ENCODE data around the gene LMO1.

The LMO1 gene

GRCh38 chr11:8225589-8226036, 38.1 kb downstream of the LMO1 start:
- DNase-seq: peak; percentile 10

GRCh38 chr11:8224711-8225110, 39.0 kb downstream of the LMO1 start:
- DNase-seq: no peak

GRCh38 chr11:8224161-8224591, 39.5 kb downstream of the LMO1 start:
- DNase-seq: no peak

GRCh38 chr11:8223513-8223900, 40.2 kb downstream of the LMO1 start:
- DNase-seq: no peak

GRCh38 chr11:8222820-8223512, 40.7 kb downstream of the LMO1 start:
- DNase-seq: no peak

GRCh38 chr11:8221917-8222495, 41.7 kb downstream of the LMO1 start:
- DNase-seq: no peak

- DNase-seq: no peak
Measured at GRCh38 chr11:8221046-8221723, 42.5 kb downstream of the LMO1 start.

GRCh38 chr11:8220261-8221045, 43.2 kb downstream of the LMO1 start:
- no peak for DNase-seq

GRCh38 chr11:8219257-8220021, 44.2 kb downstream of the LMO1 start:
- DNase-seq: peak; percentile 2

- no peak for DNase-seq
Measured at GRCh38 chr11:8218840-8219239, 44.8 kb downstream of the LMO1 start.

GRCh38 chr11:8218409-8218808, 45.3 kb downstream of the LMO1 start:
- DNase-seq: no peak

- DNase-seq: no peak
Measured at GRCh38 chr11:8217926-8218325, 45.8 kb downstream of the LMO1 start.

- no peak for DNase-seq
Measured at GRCh38 chr11:8217136-8217535, 46.5 kb downstream of the LMO1 start.

GRCh38 chr11:8213376-8213775, 50.3 kb downstream of the LMO1 start:
- DNase-seq: no peak

GRCh38 chr11:8209208-8209807, 54.4 kb downstream of the LMO1 start:
- no peak for DNase-seq

- no peak for DNase-seq
Measured at GRCh38 chr11:8207080-8208000, 56.3 kb downstream of the LMO1 start.

- DNase-seq: no peak
Measured at GRCh38 chr11:8206251-8207079, 57.2 kb downstream of the LMO1 start.

- DNase-seq: no peak
Measured at GRCh38 chr11:8205566-8205965, 58.1 kb downstream of the LMO1 start.

- DNase-seq: no peak
Measured at GRCh38 chr11:8204596-8204995, 59.1 kb downstream of the LMO1 start.

GRCh38 chr11:8204025-8204424, 59.7 kb downstream of the LMO1 start:
- no peak for DNase-seq

Data from NCI-H510A treated with DMSO at 0.1 percent for 48 hours (cell line).